GM18526 (cell line): ENCODE data around the gene HOXB3.

Experiments
- POLR2A ChIP-seq: IDR thresholded peaks from 3 replicates; pipeline ENCODE4 v1.6.1; 2011; ENCODE audit not compliant: insufficient read length; ENCODE audit errors: extremely low read depth

Gene HOXB3

DNA sequence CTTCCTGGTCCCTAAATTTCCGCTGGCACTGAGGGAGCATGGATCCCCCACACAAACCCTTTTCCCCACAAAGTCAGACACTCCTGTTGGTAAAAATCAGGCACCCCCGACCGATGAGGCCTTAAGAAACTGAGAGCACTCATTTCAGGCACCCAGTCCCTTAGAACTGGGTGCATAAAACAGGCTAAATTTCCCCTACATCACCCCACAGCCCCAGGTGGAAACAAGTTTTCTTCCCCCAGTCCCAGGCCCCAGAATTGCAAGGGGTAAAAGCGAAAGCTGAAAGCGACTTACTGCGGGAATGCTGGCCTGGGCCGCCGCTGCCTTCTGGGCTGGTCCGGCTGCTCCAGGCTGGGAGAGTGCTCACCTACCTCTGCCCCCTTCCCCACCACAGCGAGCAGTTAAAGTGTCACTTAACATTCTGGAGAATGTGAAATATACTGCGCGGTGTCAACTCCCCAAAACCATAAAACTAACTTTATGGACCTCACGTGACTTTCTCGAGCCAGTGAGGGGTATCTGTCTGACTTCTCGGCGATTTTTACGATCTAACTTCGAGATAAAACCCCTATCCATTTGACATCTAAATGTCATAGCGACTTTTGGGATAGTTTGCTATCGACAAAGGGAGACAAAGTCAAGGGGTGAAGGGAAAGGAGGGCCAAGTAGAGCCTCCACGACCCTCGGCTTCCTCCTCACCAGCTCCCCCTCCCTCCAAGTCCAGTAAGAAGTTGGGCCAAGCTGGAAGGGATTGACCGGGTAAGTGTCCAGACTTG lies at the start of gene HOXB3:
Gene HOXB3, minus strand, starts transcription at position 411 of the 776 bp plus-strand sequence. CDS start 37,767 bp downstream, outside the sequence.
- TF ChIP-seq POLR2A: no peak

DNA sequence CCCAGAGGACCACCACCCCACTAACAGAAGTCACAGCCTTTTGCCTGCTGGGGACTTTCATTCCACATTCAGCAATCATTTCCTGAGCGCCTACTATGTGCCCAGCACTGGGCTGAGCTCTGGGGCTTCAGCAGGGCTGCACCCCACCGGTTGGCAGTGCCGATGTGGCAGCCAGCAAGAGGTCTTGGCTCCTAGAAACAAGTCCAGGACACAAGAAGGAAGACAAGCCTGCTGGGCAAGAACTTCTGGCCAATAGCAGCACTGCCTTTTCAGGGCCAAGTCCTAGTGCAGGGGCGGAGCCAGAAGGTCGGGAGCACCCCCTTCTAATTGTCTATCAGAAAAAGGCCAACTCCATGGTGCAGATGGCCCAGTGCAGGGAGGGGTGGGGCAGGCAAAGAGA lies 49.1 kb upstream of the HOXB3 start:
- TF ChIP-seq POLR2A: no peak

DNA sequence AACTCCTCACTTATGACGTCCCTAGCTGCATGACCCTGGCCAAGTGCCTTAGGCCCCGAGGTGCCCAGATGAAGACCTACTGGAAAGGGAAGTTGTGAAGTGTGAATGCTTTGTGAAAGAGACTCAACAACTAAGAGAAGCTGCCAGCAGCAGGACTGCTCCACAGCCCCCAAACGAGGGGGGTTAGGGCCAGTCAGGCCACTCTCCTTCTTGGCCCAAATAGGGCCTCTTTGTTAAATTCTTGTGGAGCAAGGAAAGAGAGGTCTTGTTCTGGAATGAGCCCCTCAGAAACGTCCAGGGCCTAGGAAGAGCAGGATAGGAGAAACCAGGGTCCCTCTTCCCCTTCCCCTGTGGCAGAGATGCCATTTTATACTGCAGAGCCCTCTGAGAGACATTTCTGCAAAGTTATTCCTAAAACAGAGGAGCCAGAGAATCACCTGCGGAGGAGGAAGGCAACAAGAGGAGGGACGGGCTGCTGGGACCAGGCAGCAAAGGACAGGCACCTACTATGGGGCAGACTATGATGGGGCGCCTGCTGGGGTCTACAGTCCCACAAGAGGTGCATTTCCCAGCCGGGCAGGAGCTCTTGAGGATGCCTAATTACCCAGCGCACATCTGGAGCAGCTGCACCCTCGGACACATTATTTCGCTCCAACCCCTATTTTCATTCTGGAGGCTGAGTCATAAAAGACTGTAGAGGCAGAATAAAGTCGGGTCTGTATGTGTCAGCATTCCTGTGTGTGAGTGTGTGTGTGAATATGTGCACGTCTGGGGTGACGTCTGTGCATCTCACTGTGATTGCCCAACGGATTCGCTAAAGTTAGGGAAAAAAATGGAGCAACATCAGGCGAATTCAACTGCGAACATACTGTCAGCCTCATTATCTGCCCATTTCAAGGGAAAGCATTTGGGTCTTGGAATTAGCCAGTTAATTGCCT lies 47.6 kb upstream of the HOXB3 start:
- TF ChIP-seq POLR2A: no peak

DNA sequence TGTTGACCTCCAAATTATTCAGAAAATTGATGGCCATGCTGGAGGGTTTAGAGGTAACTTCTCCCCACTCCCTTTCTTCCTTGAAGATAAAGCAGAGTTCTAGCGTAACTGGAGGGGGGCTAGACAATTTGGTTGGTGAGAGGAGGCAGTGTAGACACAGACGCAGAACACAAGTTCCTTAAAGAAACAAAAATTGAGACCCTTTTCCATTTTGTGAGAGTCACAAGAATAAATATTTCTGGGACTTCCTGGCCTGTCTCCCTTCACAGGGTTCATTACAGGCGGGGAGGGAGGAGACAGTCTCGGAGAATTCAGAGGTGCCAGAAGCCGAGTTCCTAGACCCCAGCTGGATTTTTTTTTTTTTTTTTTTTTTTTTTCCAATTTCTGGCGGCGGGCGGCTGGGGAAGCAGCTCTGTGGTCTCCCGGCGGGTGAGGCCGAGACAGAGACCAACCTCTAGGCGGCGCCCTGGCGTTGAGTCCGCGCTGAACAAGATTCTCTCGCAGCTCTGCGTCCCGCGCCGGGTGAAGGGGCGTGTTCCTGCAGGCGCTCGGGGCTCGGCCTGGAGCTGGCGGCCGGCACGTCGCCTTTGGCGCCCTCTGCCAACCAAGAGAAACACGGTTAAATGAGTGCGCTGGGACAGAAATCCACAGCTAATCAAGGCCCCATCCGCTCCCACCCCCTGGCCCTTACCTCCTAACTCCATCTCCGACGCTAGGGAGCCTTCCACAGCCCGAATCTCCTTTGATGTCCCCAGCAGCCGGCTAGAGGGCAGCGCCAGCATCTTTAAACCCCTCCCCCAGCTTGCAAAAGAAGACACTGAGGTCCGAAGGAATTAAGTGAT lies 46.4 kb upstream of the HOXB3 start:
- no peak for TF ChIP-seq POLR2A

DNA sequence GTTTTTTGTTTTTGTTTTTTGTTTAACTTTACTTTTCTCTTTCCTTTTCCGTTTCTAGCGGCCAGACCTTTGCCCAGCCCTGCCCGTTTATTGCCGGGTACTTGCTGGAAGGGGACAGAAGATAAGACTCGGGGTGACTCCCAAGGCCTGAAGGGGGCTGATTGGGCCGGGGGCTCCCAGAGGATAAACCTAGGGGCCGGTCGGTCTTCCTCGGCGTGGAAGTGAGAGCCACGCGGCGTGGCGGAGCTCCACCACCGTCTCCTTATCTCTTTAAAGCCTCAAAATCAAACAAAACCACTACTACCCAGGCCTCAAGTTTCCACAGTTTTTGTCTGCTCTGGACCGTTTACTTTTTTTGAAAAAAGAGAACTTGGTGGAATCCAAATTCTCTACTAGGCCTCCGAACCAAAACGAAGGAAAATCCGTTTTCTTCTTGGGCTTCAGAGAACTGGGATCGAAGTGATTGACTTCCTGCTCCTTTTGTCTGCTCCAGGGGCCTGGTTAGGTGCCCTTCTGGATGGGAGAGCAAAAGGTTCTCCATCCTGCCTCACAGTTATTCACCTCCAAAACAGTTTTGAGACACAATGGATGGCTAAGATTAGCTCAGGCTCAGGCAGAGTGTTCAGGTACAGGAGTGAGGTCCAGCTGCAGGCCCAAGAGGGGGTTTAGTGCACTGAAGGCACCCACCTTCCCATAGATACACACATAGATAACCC lies 44.6 kb upstream of the HOXB3 start:
- TF ChIP-seq POLR2A: no peak

DNA sequence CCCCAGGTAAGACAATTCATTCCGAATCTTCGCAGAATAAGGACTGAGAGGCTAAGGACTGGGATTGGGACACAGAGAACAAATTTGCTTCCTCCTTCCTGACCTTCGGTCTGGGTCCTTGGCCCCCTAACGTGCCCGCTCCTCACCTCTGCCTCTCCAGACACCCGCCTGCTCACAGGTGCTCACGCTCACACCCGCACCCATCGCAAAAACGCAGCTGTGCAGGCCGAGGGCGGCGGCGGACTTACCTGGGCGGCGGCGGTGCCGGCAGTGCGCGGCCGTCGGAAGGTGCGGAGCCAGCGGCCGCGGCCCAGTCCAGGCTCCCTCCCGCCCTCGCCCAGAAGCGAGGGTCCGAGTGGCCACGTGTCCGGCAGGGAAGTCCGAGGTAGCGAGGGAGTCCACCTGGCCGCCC lies 43.2 kb upstream of the HOXB3 start:
- no peak for TF ChIP-seq POLR2A

DNA sequence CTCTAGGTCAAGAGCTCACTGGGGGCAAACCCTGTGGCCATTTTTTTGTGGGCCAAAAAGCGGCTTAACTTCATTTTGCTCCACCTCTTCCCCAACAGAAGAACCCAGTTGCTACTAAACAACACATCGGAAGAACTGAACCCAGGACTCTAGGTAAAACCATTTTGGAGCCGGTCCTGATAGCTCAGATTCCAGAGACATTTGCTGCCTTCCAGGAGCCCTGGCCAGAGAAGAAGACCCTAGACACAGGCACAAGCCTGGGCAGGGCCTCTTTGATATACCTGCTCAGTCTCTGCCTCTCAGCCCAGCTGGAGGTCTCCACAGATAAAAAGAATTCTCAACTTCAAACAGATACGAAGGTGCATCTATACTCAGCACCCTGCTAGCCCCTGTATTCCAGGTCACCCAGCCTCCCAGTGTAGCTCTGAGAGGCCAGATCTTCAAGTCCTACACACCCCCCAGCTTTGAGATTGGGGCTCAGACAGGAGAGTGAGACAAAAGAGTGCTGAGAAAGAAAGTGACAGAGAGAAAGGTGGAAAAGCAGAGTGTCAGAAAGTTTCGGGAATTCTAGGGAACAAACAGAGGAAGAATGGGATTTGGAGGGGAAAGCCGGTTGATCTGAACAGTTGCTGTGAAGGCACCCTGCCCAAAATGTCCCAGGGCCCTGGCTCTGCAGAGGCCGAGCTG lies 42.7 kb upstream of the HOXB3 start:
- TF ChIP-seq POLR2A: no peak

DNA sequence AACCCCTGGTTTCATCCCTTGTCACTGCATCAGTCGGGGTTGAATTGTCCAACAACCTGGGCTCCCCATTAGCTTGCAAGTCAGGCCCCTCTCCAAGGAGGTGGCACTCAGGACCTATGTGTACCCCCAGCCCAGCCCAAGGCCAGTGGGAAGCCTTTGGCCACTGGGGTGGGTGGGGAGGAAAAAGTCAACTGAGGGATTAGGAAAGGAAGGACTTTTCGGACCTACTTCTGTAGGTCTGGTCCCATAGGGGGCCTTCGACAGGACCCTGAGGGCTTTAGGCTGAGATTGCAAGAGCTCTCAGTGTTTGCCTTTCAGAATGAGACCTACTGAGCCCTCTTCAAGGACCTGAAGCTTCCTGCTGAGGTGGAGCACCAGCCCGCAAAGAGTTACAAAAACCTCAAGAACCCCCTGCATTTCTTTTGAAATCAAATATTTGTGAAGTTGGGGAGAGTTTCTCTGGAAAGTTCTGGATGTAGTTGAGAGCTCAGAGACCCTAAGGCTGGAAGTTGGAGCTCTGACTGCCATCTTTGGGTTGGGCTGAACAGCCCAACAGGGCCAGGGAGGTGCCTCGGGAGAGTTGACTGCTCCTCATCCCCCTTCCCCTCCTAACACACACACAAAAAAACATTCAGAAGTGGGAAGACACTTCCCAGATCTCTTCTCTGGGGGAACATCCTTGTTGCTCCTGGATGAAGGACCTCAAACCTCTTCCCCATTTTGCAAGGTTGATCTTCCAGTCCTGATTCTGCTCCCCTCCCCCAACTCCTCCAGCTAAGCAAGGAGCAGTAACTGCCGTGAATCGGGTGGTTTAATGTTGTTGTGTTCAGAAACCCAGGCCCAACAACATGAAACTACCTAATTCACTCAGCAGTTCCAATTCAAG lies 41.9 kb upstream of the HOXB3 start:
- no peak for TF ChIP-seq POLR2A

DNA sequence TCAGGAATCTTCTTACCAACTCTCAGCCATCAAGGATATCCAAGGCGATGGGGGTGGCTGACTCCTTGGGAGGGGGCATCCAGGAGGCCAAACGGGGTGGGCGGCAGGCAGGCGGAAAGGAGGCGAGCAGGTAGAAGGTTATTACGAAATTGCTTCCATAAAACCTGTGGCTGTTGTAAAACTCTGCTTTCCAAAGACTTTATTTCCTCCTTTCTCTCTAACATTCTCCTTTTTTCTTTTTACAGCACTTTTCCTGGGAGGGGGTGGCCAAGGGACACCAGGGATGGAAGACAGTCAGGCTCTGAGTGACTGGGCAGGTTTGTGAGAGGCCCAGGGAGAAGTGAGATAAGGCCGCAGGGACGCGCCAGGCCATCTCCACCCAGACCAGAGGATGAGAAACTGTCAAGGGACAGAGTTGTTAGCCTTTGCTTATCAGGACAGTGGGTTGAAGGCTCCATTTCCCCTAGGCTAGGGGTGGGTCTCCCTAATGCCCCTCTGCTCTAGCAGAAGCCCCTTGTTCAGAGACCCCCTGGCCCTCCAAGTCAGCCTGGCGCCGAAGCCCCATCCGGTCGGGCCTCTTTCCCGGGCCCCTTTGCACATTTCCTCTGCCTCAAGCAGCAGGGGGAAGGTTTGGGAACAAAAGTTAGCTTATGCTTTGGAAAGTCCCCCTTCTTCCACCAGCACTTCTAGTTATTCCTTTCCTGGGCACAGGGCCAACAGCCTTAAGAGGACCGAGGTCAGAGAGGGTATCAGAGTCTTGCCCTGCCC lies 41.1 kb upstream of the HOXB3 start:
- no peak for TF ChIP-seq POLR2A

DNA sequence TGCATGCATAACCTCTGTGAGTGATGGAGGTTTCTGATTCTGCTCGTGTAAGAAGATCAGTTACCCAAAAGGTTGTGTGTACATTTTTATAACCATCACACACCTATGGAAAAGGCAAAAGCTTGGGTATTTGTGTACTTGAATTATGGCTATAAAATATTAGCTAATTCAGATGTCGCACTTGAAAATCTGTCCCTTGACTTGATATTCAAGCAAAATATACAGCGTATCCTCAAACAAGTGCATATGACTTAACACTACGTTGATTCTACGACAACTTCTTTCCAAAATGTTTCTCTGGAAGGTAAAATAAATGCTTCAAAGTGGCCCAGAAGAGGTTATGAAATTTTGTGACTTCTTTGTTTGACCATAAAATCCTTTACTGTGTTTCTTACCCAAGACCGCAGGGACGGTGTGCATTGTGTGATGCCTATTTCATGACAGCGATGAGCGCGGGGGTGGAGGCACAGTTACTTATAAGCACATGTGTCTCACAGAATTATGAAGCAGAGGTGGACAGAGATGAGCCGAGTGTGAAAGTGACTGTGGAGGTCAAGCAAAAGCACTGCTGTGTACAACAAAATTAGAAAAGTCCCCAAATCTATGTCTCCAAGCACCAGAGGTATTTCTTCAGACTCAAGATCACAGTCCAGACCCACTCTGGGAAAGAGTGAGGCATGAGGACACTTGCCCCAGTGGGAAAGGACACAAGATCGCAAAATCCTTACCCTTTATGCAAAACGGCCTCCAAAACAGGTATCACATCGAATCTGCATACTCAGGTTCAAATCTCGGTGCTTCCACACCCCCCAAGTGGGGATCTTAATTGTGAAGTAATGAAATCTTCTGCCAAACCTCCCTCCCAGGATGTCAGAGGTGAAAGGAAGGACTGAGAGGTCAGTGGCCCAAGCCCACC lies 40.2 kb upstream of the HOXB3 start:
- TF ChIP-seq POLR2A: no peak

DNA sequence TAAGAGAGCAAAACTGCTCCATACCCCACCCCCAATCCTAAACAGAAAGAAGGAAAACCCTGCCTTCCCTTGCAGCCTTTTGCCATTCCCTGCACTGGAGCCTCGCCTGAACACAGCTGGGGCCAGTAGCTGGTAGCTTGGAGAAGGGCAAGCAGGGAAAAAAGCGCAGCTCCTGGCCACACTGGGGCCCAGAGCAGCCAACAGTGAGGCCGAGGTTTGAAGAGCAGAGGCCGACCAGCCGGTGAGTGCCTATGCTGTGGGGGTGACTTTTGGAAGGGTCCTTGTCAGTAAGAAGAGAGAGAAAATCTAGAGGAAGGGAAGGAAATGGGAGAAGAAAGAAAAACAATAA lies 39.3 kb upstream of the HOXB3 start:
- no peak for TF ChIP-seq POLR2A
